ENCODE results near the gene TCHP.
"Not testable (repeated sequence)": the region's sequence is repeated elsewhere in the genome, so short reads cannot be mapped to it uniquely, and the experiment has no call there.

TCHP gene

GRCh38 chr12:109878749-109879148 lies 21.3 kb upstream of the TCHP start:
- no peak for DNase-seq (ENCODE audit: low read depth, low spot score)

GRCh38 chr12:109879351-109880042 lies 20.6 kb upstream of the TCHP start:
- no peak for DNase-seq (ENCODE audit: low read depth, low spot score)

- DNase-seq (ENCODE audit: low read depth, low spot score), result peak; percentile 46
Observed at GRCh38 chr12:109880043-109880931, 19.8 kb upstream of the TCHP start, which contains the start of gene GLTP. GLTP (minus strand) TSS chr12:109880541; CDS start chr12:109880374, 167 bp downstream.

- no peak for DNase-seq (ENCODE audit: low read depth, low spot score)
Observed at GRCh38 chr12:109880938-109881337, 19.1 kb upstream of the TCHP start.

GRCh38 chr12:109881752-109882151 lies 18.3 kb upstream of the TCHP start:
- DNase-seq (ENCODE audit: low read depth, low spot score), result no peak

GRCh38 chr12:109883461-109883860 lies 16.6 kb upstream of the TCHP start:
- no peak for DNase-seq (ENCODE audit: low read depth, low spot score)

GRCh38 chr12:109885616-109886015 lies 14.5 kb upstream of the TCHP start:
- DNase-seq (ENCODE audit: low read depth, low spot score), result no peak

GRCh38 chr12:109888179-109889020 lies 11.7 kb upstream of the TCHP start:
- DNase-seq (ENCODE audit: low read depth, low spot score), result no peak

GRCh38 chr12:109890620-109891170 lies 9.4 kb upstream of the TCHP start:
- no peak for DNase-seq (ENCODE audit: low read depth, low spot score)

- not testable (repeated sequence) for DNase-seq (ENCODE audit: low read depth, low spot score)
Observed at GRCh38 chr12:109891731-109892130, 8.3 kb upstream of the TCHP start.

- no peak for DNase-seq (ENCODE audit: low read depth, low spot score)
Observed at GRCh38 chr12:109892165-109892715, 7.8 kb upstream of the TCHP start.

GRCh38 chr12:109892748-109893147 lies 7.3 kb upstream of the TCHP start:
- DNase-seq (ENCODE audit: low read depth, low spot score), result no peak

GRCh38 chr12:109893261-109893995 lies 6.6 kb upstream of the TCHP start:
- DNase-seq (ENCODE audit: low read depth, low spot score), result no peak

GRCh38 chr12:109894939-109895338 lies 5.1 kb upstream of the TCHP start:
- DNase-seq (ENCODE audit: low read depth, low spot score), result no peak

GRCh38 chr12:109896188-109896587 lies 3.9 kb upstream of the TCHP start:
- DNase-seq (ENCODE audit: low read depth, low spot score), result no peak

- DNase-seq (ENCODE audit: low read depth, low spot score), result no peak
Observed at GRCh38 chr12:109897029-109897428, 3.0 kb upstream of the TCHP start.

GRCh38 chr12:109899345-109899744 lies 729 bp upstream of the TCHP start:
- DNase-seq (ENCODE audit: low read depth, low spot score), result not testable (repeated sequence)

- DNase-seq (ENCODE audit: low read depth, low spot score), result no peak
Observed at GRCh38 chr12:109900752-109901580, 892 bp downstream of the TCHP start.

- DNase-seq (ENCODE audit: low read depth, low spot score), result no peak
Observed at GRCh38 chr12:109902891-109903418, 2.9 kb downstream of the TCHP start.
